Hypothalamus (tissue), 51 donors: Measurements from ENCODE around the gene NR4A3.

ENCODE experiments used
- DNase-seq, 51 donors: peaks; one replicate each; lab custom pipeline; 2025; lab: John Stamatoyannopoulos, UW

NR4A3 gene

GRCh38 chr9:99813739-99814138 is 7.9 kb upstream of the NR4A3 start:
- no peak for DNase-seq

- DNase-seq: no peak
Observed at GRCh38 chr9:99814359-99814758, 7.3 kb upstream of the NR4A3 start.

- no peak for DNase-seq
Observed at GRCh38 chr9:99816392-99816791, 5.3 kb upstream of the NR4A3 start.

- no peak for DNase-seq
Observed at GRCh38 chr9:99818500-99818899, 3.2 kb upstream of the NR4A3 start.

DNA sequence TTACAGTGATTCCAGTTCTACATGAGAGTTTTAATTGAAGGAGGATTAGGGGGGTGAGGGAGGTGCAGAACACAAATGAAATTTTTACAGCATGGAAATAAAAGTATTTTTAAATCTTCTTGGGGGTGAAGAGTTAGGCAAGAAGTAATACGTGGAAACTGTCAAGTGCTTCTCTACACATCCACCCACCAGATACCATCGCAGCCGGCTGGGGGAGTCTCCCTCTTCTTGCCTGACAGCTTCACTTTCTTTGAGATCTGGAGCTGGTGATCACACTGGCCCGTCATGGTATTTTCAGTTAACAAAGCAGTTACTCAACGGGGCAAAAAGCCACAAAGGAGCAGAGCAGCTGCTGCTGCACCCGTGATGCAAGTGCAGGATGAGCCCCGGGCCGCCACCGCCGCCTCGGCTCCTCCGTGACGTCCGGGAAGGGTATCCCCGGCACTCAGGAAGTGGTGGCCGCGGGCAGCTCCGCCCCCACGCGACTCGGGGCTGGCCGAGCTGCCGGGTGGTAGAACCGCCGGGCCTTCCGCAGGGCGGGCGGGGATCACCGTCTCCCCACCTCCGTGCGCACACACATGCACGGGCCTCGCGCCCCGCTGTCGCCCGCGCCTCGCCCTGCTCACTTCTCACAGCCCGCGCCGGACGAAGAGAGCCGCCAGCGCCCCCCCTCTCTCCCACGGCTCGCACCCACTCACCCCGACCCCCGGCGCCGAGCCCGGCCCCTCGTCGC is 2.4 kb upstream of the NR4A3 start:
- DNase-seq: peak in 46 of 51 donors; percentile 48 to 93 (median 84)

DNA sequence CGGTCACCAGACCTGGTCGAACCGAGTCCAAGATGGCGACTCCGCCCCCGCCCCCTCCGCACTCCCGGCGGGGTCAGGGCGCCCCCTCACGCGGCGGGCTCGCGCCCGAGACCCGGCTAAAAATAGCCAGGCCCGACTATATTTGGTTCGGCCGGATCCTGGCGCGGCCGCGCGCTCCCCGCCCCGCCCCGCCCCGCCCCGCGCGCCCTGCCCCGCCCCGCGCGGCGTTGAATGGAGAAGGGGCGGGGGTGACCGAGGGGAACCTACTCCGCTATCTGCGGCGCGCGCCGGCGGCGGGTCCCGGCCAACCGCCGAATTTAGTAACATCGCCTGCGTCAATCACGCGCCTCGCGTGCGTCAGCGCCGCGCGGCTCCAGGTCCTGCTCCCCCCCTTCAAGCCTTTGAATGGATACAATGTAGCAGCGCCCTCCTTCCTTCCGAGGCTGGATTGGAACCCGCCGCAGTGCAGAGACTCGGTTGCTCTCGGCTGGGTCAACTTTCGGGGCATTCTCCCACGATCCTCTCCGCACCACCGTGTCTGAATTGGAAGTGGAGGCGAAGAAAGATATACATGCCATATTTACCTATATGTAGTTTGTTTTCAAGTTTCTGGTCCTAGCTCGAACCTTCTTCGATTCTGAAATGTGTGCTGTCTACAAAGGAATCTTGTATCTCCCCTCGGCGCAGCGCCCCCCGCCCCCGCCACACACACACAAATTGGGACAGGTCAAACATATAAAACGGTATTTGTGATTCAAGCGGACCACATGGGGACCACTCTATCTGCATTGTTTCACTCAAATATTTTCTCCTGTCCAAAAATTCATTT is 1.6 kb upstream of the NR4A3 start:
- DNase-seq: peak; percentile 58 to 99 (median 92)

GRCh38 chr9:99820685-99821395 is 845 bp upstream of the NR4A3 start:
- DNase-seq: peak in 34 of 51 donors; percentile 24 to 91 (median 62)

DNA sequence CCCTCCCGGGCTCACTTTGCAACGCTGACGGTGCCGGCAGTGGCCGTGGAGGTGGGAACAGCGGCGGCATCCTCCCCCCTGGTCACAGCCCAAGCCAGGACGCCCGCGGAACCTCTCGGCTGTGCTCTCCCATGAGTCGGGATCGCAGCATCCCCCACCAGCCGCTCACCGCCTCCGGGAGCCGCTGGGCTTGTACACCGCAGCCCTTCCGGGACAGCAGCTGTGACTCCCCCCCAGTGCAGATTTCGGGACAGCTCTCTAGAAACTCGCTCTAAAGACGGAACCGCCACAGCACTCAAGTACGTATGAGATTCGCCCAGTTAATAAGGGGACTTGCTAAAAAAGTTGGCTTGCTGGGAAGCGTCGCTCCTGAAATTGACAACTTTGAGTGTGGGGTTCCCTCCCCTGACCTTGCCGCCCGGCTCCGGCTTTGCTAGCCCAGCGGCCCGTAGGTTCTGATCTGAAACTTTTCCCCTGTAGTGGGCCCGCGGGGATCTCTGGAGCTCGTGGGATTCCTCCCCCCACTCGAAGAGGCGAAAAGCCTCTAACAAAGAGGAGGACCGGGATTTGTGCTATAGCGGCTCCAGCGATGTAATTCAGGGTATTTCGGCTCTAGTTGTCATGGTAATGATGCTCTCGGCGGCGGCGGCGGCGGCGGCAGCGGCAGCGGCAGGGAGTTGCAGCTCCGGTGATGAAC is 572 bp downstream of the NR4A3 start:
- peak in 22 of 51 donors; percentile 29 to 81 (median 48) for DNase-seq

DNA sequence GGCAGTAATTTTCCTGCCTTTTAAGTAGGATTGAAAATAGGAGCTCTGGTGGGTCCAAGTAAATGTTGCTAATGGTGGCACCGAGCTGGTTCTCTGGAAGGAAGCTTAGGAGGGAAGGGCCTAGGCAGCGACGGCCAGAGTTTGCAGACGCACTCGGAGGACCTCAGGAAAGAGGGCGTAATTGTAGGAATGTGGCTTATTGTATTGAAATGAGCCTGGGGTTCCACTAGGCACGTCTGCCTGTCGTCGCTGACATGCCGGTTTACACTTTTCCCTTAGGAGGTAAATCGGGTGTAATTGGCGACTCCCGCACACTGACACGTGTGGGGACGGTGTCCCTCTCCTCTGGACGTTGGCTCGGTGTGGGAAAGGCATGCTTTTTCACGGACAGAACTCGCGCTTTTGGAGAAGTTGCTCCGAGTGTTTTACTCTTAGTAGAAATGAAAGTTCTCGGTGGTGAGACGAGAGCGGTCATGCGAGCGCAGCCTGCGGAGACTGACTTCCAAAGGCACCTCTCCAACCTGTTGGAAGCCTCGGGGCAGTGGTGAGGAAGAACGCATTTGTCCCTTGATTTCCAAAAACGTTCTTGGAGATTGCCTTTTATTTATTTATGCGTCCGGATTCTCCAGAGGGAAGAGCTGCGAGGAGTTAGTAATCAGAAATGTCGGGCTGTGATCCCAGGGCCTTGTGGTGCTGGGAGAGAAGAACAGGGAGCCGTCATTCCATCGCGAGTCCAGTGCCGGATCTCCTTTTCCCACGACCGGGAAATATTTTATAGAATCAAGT is 1.3 kb downstream of the NR4A3 start:
- DNase-seq: peak in 8 of 51 donors; percentile 5 to 69 (median 44)

DNA sequence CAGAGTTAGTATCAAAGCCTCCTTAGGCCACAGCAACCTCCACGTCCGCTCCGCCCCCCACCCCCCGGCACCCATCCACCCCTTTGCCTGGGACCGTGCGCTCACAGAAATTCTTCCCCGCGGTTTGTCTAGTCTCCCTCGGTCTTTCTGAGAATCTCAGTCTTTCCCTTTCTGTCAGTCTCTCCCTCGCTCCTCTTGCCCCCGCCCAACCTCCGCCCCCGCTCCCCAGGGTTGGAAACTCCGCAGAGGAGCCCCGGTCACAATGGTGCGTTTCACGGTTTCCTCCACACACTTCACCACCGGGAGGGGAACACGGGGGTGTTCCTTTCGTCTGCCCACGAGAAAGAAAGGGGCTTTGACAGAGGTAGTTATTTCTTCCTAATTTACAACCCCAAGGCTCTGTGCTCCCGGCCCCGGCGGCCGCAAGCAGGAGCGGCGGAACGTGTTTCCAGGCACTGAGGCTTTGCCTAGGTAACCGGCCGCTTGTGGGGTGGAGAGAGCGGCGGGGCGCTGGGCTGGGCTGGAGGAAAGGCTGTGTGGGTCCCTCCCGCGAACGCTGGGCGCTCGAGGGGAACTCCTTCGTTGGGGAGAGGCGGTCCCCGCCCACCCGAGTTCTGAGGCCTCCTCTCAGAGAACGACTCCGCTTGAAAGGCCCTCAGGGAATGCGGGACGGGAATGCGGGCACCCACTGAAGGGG is 2.1 kb downstream of the NR4A3 start:
- peak in 21 of 51 donors; percentile 9 to 72 (median 44) for DNase-seq

GRCh38 chr9:99824378-99825171 is 2.9 kb downstream of the NR4A3 start:
- DNase-seq: peak in 7 of 51 donors; percentile 3 to 45 (median 14)

DNA sequence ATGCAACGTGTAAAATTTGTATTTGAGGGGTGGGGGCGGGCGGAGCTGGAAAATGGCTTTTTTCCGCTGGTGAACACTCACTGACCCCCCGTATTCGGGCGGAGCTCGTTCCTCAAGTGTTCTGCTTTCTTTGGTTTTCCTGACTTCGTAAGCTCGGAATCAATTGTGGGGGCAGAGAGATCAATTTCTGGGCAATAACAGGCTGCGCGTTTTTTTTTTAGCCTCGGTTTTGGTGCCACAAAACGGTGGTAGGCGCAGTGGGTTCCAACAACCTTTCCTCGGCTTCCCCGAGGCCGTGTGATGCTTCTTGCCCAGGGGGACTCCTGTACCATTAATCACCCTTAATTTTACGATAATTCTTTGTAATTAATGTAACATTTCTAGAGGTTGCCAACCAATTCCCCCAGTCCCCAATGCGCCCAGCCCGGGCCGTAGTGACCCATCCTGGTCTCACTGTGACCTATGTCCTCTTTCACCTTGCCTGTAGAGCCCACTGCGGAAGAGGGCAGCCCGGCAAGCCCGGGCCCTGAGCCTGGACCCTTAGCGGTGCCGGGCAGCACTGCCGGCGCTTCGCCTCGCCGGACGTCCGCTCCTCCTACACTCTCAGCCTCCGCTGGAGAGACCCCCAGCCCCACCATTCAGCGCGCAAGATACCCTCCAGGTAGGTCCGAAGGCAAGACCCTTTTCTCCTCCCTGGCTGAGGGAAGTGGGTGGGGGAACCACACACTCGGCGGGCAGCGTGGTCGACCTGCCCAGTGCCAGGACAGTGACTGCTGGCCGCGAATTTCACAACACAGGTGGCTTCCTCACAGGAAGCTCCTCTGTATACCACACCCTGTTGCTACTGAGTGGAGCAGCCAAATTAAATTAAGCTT is 3.7 kb downstream of the NR4A3 start:
- no peak for DNase-seq

GRCh38 chr9:99826579-99826978 is 4.9 kb downstream of the NR4A3 start:
- no peak for DNase-seq

- DNase-seq: no peak
Observed at GRCh38 chr9:99827244-99827643, 5.6 kb downstream of the NR4A3 start.

DNA sequence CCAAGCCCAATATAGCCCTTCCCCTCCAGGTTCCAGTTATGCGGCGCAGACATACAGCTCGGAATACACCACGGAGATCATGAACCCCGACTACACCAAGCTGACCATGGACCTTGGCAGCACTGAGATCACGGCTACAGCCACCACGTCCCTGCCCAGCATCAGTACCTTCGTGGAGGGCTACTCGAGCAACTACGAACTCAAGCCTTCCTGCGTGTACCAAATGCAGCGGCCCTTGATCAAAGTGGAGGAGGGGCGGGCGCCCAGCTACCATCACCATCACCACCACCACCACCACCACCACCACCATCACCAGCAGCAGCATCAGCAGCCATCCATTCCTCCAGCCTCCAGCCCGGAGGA is 6.3 kb downstream of the NR4A3 start:
- DNase-seq: peak in 1 of 51 donors; percentile 41

- DNase-seq: peak in 1 of 51 donors; percentile 41
Observed at GRCh38 chr9:99828417-99829176, 6.9 kb downstream of the NR4A3 start.
